Heart left ventricle (tissue), 16 donors: ENCODE measurements around the gene NCAM1. TPM values are rescaled to one million over a fixed set of nuclear protein-coding genes. Genes with fewer than 3 reads are reported as not detected.
A peak's percentile ranks its signal among the peaks of the same experiment; 100 is the strongest.

Experiments
- ATAC-seq, 4 donors: fragments of 200-7000 bp; cut with Tn5 transposase; one replicate each; pipeline ENCODE4 v1.9.1; 2020 to 2022; ENCODE audit warnings: moderate library complexity in 4 of 4, mild to moderate bottlenecking in 3 of 4, moderate number of reproducible peaks in 1 of 4
- DNase-seq, 5 donors: peaks; one replicate each; pipeline ENCODE4 v3.0.0-alpha.2; 2020
- H3K27ac ChIP-seq, 12 donors: fragments of 200-600 bp; sonication (generic) in 4 of 12; one replicate each; pipeline versions ENCODE4 v1.5.0 to v1.8.0; 2016 to 2022; ENCODE audit warnings: mild to moderate bottlenecking in 2 of 12
- H3K27me3 ChIP-seq, 9 donors: fragments of 200-600 bp; sonication (generic) in 2 of 9; one replicate each; pipeline versions ENCODE4 v1.5.1 to v1.8.0; 2016 to 2022; ENCODE audit warnings: mild to moderate bottlenecking in 3 of 9
- H3K36me3 ChIP-seq, 9 donors: fragments of 200-600 bp; sonication (generic) in 2 of 9; one replicate each; pipeline versions ENCODE4 v1.5.0 to v1.8.0; 2018 to 2022; ENCODE audit warnings: mild to moderate bottlenecking in 2 of 9
- H3K4me1 ChIP-seq, 12 donors: fragments of 200-600 bp; sonication (generic) in 4 of 12; one replicate each; pipeline versions ENCODE4 v1.5.0 to v1.8.0; 2016 to 2022; ENCODE audit warnings: mild to moderate bottlenecking in 3 of 12
- H3K4me3 ChIP-seq, 12 donors: fragments of 200-600 bp; sonication (generic) in 4 of 12; one replicate each; pipeline versions ENCODE4 v1.5.0 to v1.8.0; 2017 to 2022; ENCODE audit warnings: mild to moderate bottlenecking in 9 of 12, moderate library complexity in 4 of 12
- H3K9me3 ChIP-seq, 12 donors: fragments of 200-600 bp; sonication (generic) in 4 of 12; one replicate each; pipeline versions ENCODE4 v1.5.0 to v1.8.0; 2016 to 2022; ENCODE audit warnings: mild to moderate bottlenecking in 1 of 12
- CTCF ChIP-seq, 12 donors: fragments of 200-600 bp; sonication (generic) in 4 of 12; IDR thresholded peaks; one replicate each; pipeline versions ENCODE4 v1.5.0 to v1.8.0; 2018 to 2022; ENCODE audit warnings: antibody characterized with exemption in 12 of 12, mild to moderate bottlenecking in 5 of 12
- POLR2A ChIP-seq, 2 donors: fragments of 450-650 bp; IDR thresholded peaks; one replicate each; pipeline ENCODE4 v1.6.1; 2017; ENCODE audit warnings: antibody characterized with exemption in 2 of 2, mild to moderate bottlenecking in 2 of 2, moderate library complexity in 2 of 2
- WGBS, 4 donors: extraction: QIAGEN DNeasy Blood & Tissue Kit in 2 of 4; methylation state at CpG; one replicate each; pipeline versions ENCODE4 v1.1.5 to v1.1.7; 2013 to 2018; 5-methylcytosine and 5-hydroxymethylcytosine counted together
- intact Hi-C, 10 donors: fragments of 100-400 bp; cut with DNase I; formaldehyde crosslinking; loops; one replicate each; pipeline versions ENCODE4 v1.11.1 to v1.14.2; 2022
- polyA plus RNA-seq, 2 donors: library from polyadenylated mRNA; stranded (reverse); fragments of 200-250 nt; gene quantifications; one replicate each; pipeline ENCODE4 v1.2.3, GENCODE V29; 2013
- total RNA-seq, 9 donors: library from RNA; depleted of rRNA in 2 of 9; stranded (reverse); fragments of >200 nt in 2 of 9; fragmentation: NEBNext Ultra II Directional in 3 of 9; extraction: Animal tissue kit (Norgen Biotek cat#: 25700) in 3 of 9; gene quantifications; one replicate each; pipeline versions ENCODE4 v1.1.0 to v1.2.4, GENCODE V29; 2016 to 2023
- donor health status: ischemic (EF 13 %, LVEDD 7.1; RV severe dilation, severe dysfunction).
- donor health status: healthy with polysubstance abuse.
- donor health status: DM: no; HTN: yes; CAD: no.
- donor health status: DM: no; HTN: no; CAD: no.
- donor health status: ischemic (EF 25% LVEDD 6.9; RV normal size, moderate dysfunction).
- donor health status: ischemic (EF 25% LVEDD 5.7; RV mildly dilated, moderate dysfunction).
- donor health status: healthy.
- donor health status: DM: yes; HTN: yes; CAD: no.
- donor health status: ischemic (EF 35%, LVEDD 5.7; RV mildly dilated, moderate dysfunction).
- donor health status: nonischemic (EF 11% LVEDD 7.7; RV severe dilation, severe dysfunction).
- donor health status: DM: yes; HTN: yes; CAD: no.
- donor health status: PGD.
- donor health status: ischemic (EF 29% LVEDD 5.4; RV normal size, mild dysfunction).
- donor health status: nonischemic (EF 23%, LVEDD 6.1; RV moderate dilation, normal function).

The NCAM1 gene
- total and polyA plus RNA-seq, 11 donors, result 78.0 to 753 (median 389) TPM

- Histone ChIP-seq H3K27me3 (peaks cover 0 to 4% (median 0%) of the 10 kb centered on the region in 9 donors), H3K4me1 (peaks cover 0 to 4% (median 0%) of the 10 kb centered on the region in 12 donors), H3K9me3 (peaks cover 0 to 6% (median 0%) of the 10 kb centered on the region in 12 donors), H3K36me3 (no peaks in the 10 kb centered on the region), H3K27ac (no peak overlapping the region), H3K4me3 (no peak overlapping the region)
- DNase-seq (no peak), ATAC-seq (no peak)
- TF ChIP-seq CTCF (IDR thresholded peaks at IDR 0.05), result no peak
- TF ChIP-seq POLR2A (IDR thresholded peaks at IDR 0.05), result no peak
- 66 to 85% (median 73%) methylated on average over 3 of the region's 3 CpGs for WGBS, 4 donors
- intact Hi-C loops, result no loop called here
These were observed 27.2 kb upstream of the NCAM1 start for GRCh38 chr11:112933970-112934369.

GRCh38 chr11:112941104-112941503 lies 20.1 kb upstream of the NCAM1 start:
- ATAC-seq (no peak), DNase-seq (no peak)
- peaks cover 0 to 15% (median 1%) of the 10 kb centered on the region in 12 donors for H3K4me1 ChIP-seq
- no peak overlapping the region for H3K4me3 ChIP-seq
- 70 to 82% (median 76%) methylated on average over 2 of the region's 2 CpGs for WGBS, 4 donors
- no peak overlapping the region for H3K27ac ChIP-seq
- H3K27me3 ChIP-seq, result peaks cover 0 to 6% (median 0%) of the 10 kb centered on the region in 9 donors
- intact Hi-C loops, result loop anchor here in 1 of 10 donors (10.0 kb wide), 1 partner anchor 56 kb away; no protein-coding TSS in a partner anchor
- H3K36me3 ChIP-seq, result no peaks in the 10 kb centered on the region
- peaks cover 0 to 5% (median 0%) of the 10 kb centered on the region in 12 donors for H3K9me3 ChIP-seq
- TF ChIP-seq CTCF (IDR thresholded peaks at IDR 0.05), result no peak
- TF ChIP-seq POLR2A (IDR thresholded peaks at IDR 0.05), result no peak

- ATAC-seq (peak; percentile 80 to 91 (median 88)), DNase-seq (peak in 1 of 5 donors; percentile 56)
- intact Hi-C loops, result loop anchor here in 1 of 10 donors (10.0 kb wide), 1 partner anchor 58 kb away; no protein-coding TSS in a partner anchor
- no peak overlapping the region for H3K4me3 ChIP-seq
- peak overlapping the region in 11 of 12 donors; percentile 47 to 91 (median 75) for H3K27ac ChIP-seq
- no peaks in the 10 kb centered on the region for H3K9me3 ChIP-seq
- H3K36me3 ChIP-seq, result no peaks in the 10 kb centered on the region
- peaks cover 0 to 15% (median 1%) of the 10 kb centered on the region in 12 donors for H3K4me1 ChIP-seq
- TF ChIP-seq POLR2A (IDR thresholded peaks at IDR 0.05), result no peak
- no peak for TF ChIP-seq CTCF (IDR thresholded peaks at IDR 0.05)
- WGBS, 4 donors, result 43 to 47% (median 45%) methylated on average over 7 of the region's 7 CpGs
- H3K27me3 ChIP-seq, result peaks cover 0 to 6% (median 0%) of the 10 kb centered on the region in 9 donors
These were observed 18.1 kb upstream of the NCAM1 start for GRCh38 chr11:112942966-112943643.

- Histone ChIP-seq H3K9me3 (no peaks in the 10 kb centered on the region), H3K27me3 (no peaks in the 10 kb centered on the region), H3K27ac (no peak overlapping the region), H3K4me3 (no peak overlapping the region), H3K36me3 (no peaks in the 10 kb centered on the region), H3K4me1 (peaks cover 0 to 29% (median 6%) of the 10 kb centered on the region in 12 donors)
- WGBS, 4 donors, result 53 to 55% (median 55%) methylated on average over 3 of the region's 3 CpGs
- TF ChIP-seq POLR2A (IDR thresholded peaks at IDR 0.05), result no peak
- intact Hi-C loops, result loop anchor here in 1 of 10 donors (10.0 kb wide), 1 partner anchor 62 kb away; no protein-coding TSS in a partner anchor
- no peak for ATAC-seq
- DNase-seq, result no peak
These were observed 14.4 kb upstream of the NCAM1 start for GRCh38 chr11:112946866-112947265.
